ENCODE results near the gene NCKAP5.

DNA sequence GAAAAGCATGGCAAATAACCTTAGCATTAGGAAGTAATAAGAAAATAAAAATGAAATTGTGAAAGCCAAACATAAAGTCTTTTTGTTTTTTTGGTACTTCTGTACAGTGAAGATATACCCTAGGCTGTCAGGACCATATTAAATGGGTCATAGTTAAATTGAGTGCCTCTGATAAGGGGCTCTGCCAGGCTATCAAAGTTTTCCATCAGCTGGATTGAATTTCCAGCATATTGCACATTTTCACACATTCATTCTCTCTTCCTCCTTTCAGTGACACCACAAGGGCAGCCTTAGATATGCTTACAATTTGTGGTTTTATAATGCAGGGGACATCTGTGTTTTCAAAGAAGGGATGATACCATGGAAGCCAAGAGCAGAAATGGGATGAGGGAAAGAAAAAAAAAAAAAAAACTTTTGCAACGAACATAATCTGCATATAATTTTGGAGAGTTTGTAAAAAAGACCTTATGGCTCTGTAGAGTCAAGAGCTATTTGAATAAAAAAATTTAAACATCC lies 789.0 kb downstream of the NCKAP5 start:
- no peak for TF ChIP-seq YY1 (IDR thresholded peaks at IDR 0.05; ENCODE audit: insufficient read depth, insufficient read length)
- no peak for TF ChIP-seq ZNF274 (IDR thresholded peaks at IDR 0.05; ENCODE audit: low read depth, low read length)

Measured in NT2/D1 (cell line).